KMS-11 (cell line): ENCODE measurements around the gene HSPA14.

Experiments used
- H2AFZ ChIP-seq: fragments of 200-600 bp; sonication (generic); 2 replicates; pipeline ENCODE4 v1.6.1; 2016; ENCODE audit warnings: antibody characterized with exemption, mixed run types, low read depth
- H3K27ac ChIP-seq: fragments of 200-600 bp; sonication (generic); 2 replicates; pipeline ENCODE4 v1.6.1; 2016; ENCODE audit warnings: mild to moderate bottlenecking, mixed run types
- H3K27me3 ChIP-seq: fragments of 200-600 bp; sonication (generic); 2 replicates; pipeline ENCODE4 v1.6.1; 2017; ENCODE audit warnings: mild to moderate bottlenecking, low read depth, mixed run types, moderate library complexity; ENCODE audit not compliant: insufficient read depth
- H3K36me3 ChIP-seq: fragments of 200-600 bp; sonication (generic); 2 replicates; pipeline ENCODE4 v1.6.1; 2017; ENCODE audit warnings: mild to moderate bottlenecking, mixed run types; ENCODE audit not compliant: insufficient read depth
- H3K4me1 ChIP-seq: fragments of 200-600 bp; sonication (generic); 2 replicates; pipeline ENCODE4 v1.6.1; 2016; ENCODE audit warnings: mild to moderate bottlenecking, low read depth, mixed run types; ENCODE audit not compliant: poor library complexity, severe bottlenecking
- H3K4me2 ChIP-seq: fragments of 200-600 bp; sonication (generic); 2 replicates; pipeline ENCODE4 v1.7.0; 2016; ENCODE audit warnings: mild to moderate bottlenecking, mixed run types
- H3K4me3 ChIP-seq: fragments of 200-600 bp; sonication (generic); IDR thresholded peaks from 2 replicates; pipeline ENCODE4 v1.6.1; 2017; ENCODE audit warnings: low read depth, low read length, mixed read lengths; ENCODE audit not compliant: insufficient read depth
- H3K79me2 ChIP-seq: fragments of 200-600 bp; sonication (generic); 2 replicates; pipeline ENCODE4 v1.6.1; 2016; ENCODE audit warnings: low read depth, mixed run types; ENCODE audit not compliant: insufficient read depth
- H3K9ac ChIP-seq: fragments of 200-600 bp; sonication (generic); 2 replicates; pipeline ENCODE4 v1.6.1; 2016; ENCODE audit warnings: mild to moderate bottlenecking, mixed run types
- H4K20me1 ChIP-seq: fragments of 200-600 bp; sonication (generic); 2 replicates; pipeline ENCODE4 v1.6.1; 2016; ENCODE audit warnings: mild to moderate bottlenecking, mixed run types; ENCODE audit not compliant: insufficient read depth
- TF ChIP-seq, protein P1 (sequence below): fragments of 200-600 bp; sonication (generic); conservative IDR thresholded peaks from 2 replicates; pipeline ENCODE4 v1.6.1; 2017; ENCODE audit warnings: low read depth, mild to moderate bottlenecking, antibody characterized with exemption, low read length, moderate library complexity, mixed read lengths

HSPA14 gene

DNA sequence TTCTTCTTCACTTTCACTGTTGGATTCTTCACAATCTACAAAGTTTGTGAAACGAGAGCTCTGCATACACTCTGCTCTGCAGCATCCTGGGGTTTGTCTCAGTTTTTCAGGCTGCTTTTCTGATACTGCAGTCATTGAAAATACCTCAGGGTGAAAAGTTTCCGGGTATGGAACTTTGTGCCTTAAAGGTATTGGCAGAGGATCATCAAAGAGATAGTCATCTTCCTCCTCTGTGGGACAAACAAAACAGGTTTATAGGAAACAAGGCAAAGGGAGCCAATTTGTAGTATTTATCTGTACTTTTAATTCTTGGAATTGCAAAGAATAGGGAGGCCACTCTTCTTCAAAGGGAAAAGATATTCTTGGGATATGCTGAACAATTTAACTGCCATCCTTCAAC is 71.0 kb downstream of the HSPA14 start:
- TF ChIP-seq, protein P1, sequence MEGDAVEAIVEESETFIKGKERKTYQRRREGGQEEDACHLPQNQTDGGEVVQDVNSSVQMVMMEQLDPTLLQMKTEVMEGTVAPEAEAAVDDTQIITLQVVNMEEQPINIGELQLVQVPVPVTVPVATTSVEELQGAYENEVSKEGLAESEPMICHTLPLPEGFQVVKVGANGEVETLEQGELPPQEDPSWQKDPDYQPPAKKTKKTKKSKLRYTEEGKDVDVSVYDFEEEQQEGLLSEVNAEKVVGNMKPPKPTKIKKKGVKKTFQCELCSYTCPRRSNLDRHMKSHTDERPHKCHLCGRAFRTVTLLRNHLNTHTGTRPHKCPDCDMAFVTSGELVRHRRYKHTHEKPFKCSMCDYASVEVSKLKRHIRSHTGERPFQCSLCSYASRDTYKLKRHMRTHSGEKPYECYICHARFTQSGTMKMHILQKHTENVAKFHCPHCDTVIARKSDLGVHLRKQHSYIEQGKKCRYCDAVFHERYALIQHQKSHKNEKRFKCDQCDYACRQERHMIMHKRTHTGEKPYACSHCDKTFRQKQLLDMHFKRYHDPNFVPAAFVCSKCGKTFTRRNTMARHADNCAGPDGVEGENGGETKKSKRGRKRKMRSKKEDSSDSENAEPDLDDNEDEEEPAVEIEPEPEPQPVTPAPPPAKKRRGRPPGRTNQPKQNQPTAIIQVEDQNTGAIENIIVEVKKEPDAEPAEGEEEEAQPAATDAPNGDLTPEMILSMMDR = no peak

DNA sequence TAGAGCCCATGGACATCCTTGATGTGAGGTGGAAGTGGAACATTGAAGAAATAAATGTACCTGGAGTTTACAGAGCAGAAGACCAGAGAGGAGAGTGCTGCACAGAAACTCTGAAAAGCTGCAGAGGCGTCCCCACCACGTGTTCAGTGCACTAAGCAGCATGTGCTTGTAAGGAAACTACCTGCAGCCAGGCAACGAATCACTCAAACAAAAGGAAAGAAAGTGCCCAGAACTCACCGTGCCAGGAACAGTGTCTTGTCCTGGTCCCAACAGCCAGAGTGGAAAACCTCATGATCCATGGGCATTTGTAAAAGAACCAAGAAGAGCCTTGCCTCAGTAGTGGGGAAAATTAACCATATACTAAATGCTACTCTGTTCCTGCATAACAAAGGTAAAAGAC is 72.8 kb downstream of the HSPA14 start:
- H3K79me2 ChIP-seq = peaks cover 3% of the 10 kb centered on the region; the same call in 1 of the 2 replicates
- H3K27me3 ChIP-seq = no peaks in the 10 kb centered on the region
- TF ChIP-seq, protein P1 = no peak
- H3K36me3 ChIP-seq = peaks cover 3% of the 10 kb centered on the region; the same call in 1 of the 2 replicates
- peaks cover 8% of the 10 kb centered on the region for H3K4me1 ChIP-seq
- no peak overlapping the region for H2AFZ ChIP-seq
- no peak overlapping the region for H3K4me2 ChIP-seq
- H3K9ac ChIP-seq = no peak overlapping the region
- no peaks in the 10 kb centered on the region for H4K20me1 ChIP-seq
- H3K27ac ChIP-seq = no peak overlapping the region
- no peak overlapping the region for H3K4me3 ChIP-seq

More for the DNA sequence above, 71.0 kb downstream of the HSPA14 start:
- no peaks in the 10 kb centered on the region for H3K27me3 ChIP-seq
- no peak overlapping the region for H3K27ac ChIP-seq
- no peak overlapping the region for H2AFZ ChIP-seq
- no peak overlapping the region for H3K9ac ChIP-seq
- H4K20me1 ChIP-seq = no peaks in the 10 kb centered on the region
- H3K4me3 ChIP-seq = no peak overlapping the region
- H3K4me2 ChIP-seq = no peak overlapping the region
- H3K4me1 ChIP-seq = no peaks in the 10 kb centered on the region
- H3K36me3 ChIP-seq = 0 out of 2 replicates have a peak, but pooled peaks cover 3% of the 10 kb centered on the region
- peaks cover 8% of the 10 kb centered on the region; the same call in 1 of the 2 replicates for H3K79me2 ChIP-seq

DNA sequence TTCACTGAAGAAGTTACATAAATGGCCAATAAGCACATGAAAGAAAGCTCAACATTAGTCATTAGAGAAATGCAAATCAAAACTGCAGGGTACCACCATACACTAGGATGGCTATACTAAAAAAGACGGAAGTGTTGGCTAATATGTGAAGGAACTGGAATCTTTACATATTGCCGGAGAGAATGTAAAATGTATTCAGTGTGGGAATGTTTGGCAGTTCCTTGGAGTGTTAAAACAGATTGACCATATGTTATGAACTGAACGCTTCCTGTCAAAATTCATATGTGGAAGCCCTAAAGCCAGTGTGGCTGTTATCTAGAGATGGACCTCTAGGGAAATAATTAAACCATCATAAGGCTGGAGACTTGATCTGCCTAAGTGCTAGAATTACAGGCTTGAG is 73.7 kb downstream of the HSPA14 start:
- H3K27me3 ChIP-seq = no peaks in the 10 kb centered on the region
- H3K4me3 ChIP-seq = no peak overlapping the region
- H2AFZ ChIP-seq = no peak overlapping the region
- H4K20me1 ChIP-seq = no peaks in the 10 kb centered on the region
- H3K79me2 ChIP-seq = peaks cover 3% of the 10 kb centered on the region; the same call in 1 of the 2 replicates
- TF ChIP-seq, protein P1 = no peak
- H3K36me3 ChIP-seq = peaks cover 12% of the 10 kb centered on the region; the same call in 1 of the 2 replicates
- H3K4me2 ChIP-seq = no peak overlapping the region
- H3K4me1 ChIP-seq = peaks cover 8% of the 10 kb centered on the region
- no peak overlapping the region for H3K9ac ChIP-seq
- H3K27ac ChIP-seq = no peak overlapping the region

DNA sequence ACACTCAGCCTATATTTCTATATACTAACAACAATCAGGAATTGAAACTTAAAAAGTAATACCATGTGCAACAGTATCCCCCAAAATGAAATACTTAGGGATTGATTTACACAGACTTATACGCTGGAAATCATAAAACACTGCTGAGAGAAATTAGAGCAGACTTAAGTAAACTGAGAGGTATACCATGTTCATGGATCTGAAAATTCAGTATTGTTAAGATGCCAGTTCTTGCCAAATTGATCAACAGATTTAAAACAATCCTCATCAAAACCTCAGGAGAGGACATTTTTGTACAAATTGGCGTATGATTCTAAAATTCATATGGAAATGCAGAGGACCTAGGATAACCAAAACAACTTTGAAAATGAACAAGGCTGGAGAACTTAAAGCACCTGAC is 78.5 kb downstream of the HSPA14 start:
- no peak overlapping the region for H2AFZ ChIP-seq
- H3K27me3 ChIP-seq = no peaks in the 10 kb centered on the region
- H3K36me3 ChIP-seq = peaks cover 20% of the 10 kb centered on the region; the same call in 1 of the 2 replicates
- no peak overlapping the region for H3K4me2 ChIP-seq
- H4K20me1 ChIP-seq = no peaks in the 10 kb centered on the region
- H3K9ac ChIP-seq = no peak overlapping the region
- no peaks in the 10 kb centered on the region; the same call in 1 of the 2 replicates for H3K79me2 ChIP-seq
- no peak overlapping the region for H3K4me3 ChIP-seq
- no peak overlapping the region for H3K27ac ChIP-seq
- TF ChIP-seq, protein P1 = no peak
- H3K4me1 ChIP-seq = peaks cover 41% of the 10 kb centered on the region
